CD4-positive, alpha-beta T cell treated with Interleukin-2 at 100 ng/mL for 4 hours (primary cell): ENCODE measurements around the gene CCDC85A.

Experiments
- DNase-seq: peaks from one replicate; pipeline ENCODE4 v3.0.0-alpha.2; 2020; ENCODE audit warnings: low spot score

Gene CCDC85A

DNA sequence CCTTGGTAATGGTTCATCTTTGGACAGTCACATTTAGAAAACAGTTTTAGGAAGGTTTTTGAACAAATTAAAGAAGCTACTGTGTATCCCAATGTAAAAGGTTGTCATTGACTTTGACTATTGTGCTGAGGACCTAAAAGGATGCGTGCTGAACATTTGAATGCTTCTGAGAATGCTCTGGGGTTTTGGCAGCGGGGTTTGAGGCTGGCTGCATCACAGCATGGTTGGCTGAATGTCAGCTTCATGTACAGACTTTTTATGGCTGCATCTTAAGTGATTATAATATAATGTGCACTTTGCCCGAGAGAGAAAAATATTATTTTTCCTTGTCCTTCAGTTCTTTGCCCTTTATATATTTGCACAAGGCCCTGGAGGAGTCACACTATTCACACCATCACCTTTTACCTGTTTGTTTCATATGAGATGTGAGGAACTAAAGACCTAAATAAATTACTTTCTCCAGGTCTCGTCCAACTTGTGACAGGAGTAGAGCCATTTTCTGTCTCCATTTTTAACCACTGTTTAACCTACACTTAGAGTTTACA is 125.9 kb downstream of the CCDC85A start:
- no peak for DNase-seq

DNA sequence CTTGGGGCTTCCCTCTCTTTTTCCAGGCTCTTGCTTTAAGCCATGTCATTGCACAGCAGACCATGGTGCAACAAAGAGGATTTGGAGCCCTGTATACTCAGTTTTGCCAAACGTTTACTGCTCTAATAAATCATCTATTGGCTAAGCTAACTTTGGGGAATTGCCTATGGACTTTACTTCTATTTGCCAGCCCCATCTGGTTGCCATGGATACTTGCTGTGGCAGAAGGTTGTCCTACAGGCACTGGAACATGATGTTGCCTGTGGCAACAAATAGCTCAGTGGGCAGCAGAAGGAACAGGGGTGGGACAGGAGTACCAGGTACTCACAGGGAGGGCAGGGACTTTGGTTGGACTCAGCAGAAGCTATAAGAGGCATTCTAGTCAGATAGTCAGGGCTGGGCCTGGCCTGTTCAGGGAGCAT is 129.7 kb downstream of the CCDC85A start:
- no peak for DNase-seq

GRCh38 chr2:56314371-56314770 is 130.6 kb downstream of the CCDC85A start:
- DNase-seq: no peak

- DNase-seq: no peak
Measured at GRCh38 chr2:56314796-56315195, 131.0 kb downstream of the CCDC85A start.

DNA sequence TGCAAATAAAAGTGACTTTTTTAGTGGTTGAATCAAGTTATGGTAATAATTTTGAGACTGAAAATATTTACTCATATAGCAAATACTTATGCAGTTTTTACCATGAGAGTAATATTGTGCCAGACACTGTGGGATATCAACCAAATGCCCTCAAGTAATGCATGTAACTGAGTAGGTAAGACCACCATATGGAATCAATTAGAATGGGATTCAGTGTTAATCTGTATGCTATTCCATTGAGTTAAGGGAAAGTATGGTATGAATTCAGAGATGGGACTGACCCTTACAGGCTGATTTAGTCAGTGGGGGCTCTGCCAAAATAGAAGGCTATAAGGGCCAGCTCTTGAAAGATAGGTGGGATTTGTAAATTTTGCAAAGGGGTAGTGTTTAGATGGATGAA is 131.6 kb downstream of the CCDC85A start:
- DNase-seq: no peak

DNA sequence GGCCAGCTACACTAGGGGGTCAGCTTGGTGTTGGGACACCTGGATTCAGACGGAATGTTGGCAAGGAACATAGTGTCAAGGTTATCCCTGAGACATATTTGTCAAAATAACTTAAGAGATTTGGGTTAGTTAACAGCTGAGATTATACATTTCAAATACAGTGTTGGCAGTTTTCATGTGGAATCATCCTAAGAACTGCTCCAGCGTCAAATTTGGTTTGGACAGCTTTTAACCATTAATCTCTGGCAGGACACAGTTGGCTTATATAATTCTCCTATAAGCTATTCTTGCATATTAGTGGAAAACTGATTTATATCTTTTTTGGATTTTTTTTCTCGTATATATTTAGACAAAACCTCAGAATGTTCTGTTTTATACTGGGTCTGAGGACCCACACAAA is 132.2 kb downstream of the CCDC85A start:
- DNase-seq: no peak

GRCh38 chr2:56318147-56318546 is 134.4 kb downstream of the CCDC85A start:
- DNase-seq: no peak

DNA sequence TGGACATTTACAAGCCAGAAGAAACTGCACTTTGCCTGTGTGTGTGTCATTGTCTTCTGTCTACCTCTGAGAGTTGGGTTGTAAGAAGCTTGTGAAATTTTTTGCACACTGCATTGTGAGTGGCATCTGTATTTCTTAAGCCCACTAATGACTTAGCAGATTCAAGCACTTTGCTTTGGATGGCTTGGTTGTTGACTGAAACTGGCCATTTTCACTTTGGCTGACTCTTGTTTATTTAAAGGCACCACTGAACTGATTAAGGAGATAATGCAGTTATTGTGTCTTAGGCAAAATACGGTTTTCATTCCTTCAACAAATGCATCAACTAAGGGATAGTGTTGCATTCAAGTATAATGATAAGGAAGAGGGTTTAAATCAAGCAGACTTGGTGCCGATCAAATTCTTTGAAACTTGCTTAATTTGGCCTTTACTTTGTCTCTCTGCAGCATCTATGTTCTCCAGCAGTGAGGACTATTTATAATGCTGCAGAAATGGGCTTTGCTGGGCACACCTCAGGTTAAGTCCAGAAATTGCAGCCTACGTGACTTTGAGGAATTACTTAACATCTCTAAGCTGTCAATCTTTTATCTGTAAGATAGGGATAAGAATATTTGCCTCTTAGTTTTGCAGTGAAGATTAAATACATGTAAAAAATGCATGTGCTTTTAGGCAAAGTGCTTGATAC is 142.0 kb downstream of the CCDC85A start:
- no peak for DNase-seq

GRCh38 chr2:56326346-56326741 is 142.6 kb downstream of the CCDC85A start:
- DNase-seq: no peak

DNA sequence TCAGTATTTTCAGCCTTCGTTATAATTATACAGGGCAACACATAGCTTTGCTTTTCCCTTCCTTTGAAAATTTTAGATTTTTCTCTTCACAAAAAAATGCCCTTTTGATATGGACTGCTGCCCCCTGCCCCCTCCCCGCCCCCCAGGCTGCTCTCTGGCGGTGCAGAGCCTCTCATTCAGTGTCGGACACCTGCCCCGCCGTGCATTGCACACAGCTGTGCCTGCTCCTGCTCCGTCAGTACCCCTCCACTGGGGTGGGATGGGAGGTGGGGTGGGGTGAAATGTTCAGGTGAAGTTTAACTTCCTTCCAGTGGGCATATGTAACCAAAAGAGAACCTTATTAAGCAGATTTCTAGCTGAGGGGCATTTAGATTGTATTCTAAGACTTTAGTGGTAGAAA is 148.0 kb downstream of the CCDC85A start:
- no peak for DNase-seq

DNA sequence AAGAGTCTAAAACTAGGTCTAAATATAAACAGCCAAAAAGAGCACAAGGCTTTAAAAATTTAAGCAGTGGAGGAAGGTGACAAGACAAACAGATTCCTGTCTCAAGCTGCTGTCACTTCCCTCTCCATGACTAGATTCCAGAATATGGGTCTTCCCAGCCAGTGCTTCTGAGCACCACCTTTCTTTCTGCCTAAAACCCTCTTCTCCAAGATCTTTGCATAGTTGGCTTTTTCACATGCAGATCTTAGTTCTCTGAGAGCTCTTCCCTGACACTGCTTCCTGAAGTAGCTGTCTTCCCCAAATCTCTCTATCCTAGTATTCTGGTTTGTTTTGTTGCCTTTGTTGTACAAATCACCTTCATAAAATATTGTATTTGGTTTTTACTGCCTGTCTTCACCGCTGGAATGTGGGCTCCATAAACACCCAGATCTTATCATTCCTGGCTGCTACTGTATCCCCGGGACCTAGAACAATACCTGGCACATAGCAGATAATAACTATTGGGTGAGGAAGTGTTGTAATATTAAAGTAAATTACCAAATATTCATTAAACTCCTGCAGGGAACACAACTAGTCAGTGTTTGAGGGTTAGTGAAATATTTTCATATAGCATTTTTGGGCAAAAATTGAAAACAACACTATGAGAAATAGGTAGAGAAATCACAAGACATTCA is 150.2 kb downstream of the CCDC85A start:
- DNase-seq: no peak

DNA sequence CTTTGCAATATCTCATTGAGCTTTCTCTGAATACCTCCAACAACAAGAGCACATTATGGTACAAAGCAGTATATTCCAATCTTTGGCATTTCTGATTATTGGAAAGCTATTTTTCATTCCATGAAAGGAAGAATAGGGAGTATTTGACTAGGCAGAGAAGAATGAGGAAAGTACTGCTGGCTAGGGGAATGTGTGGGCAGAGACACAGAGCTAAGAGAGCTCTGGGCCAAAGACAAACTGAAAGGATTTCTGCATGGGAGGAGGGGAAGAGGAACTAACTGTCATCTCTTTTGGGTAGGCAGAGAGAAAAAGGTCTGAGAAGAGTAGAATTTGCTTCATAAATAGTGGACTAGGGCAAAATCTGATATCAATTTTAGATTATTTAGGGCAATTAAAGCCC is 150.8 kb downstream of the CCDC85A start:
- DNase-seq: no peak

DNA sequence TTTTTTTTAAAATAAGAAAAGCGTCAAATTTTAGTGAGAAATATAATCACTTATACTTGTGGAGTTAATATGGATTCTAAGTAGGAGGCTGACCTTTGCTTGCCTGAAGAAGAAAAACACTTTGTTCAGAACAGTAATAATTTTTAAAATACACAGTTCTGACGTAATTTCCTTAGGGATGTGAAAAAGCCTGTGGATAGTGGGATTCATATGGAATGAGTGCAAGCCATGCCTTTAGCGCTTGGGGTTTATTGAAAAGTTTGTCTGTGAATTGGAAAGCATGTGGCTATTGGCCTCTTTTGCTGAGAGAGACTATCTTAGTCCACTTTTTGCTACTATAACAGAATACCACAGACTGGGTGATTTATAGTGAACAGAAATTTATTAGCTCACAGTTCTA is 151.3 kb downstream of the CCDC85A start:
- DNase-seq: no peak

DNA sequence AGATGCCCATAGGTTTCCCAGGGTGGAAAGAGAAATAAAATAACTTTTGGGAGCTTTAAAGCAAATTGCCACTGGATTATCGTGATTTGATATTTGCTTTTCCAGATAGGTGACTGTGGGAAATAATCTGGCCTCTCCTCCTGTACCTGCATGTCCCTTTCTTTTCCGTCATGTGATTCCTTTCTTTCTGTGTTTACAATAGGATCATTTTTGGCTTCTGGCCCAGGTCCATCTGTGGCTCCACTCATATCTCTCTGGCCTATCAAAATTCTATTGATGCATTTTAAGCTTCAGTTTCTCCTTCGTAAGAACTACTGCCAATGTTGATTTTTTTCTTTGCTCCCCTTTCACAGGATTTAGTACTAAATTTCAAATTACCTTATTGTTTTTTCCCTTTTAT is 153.6 kb downstream of the CCDC85A start:
- DNase-seq: no peak

- DNase-seq: no peak
Measured at GRCh38 chr2:56338232-56338631, 154.4 kb downstream of the CCDC85A start.

DNA sequence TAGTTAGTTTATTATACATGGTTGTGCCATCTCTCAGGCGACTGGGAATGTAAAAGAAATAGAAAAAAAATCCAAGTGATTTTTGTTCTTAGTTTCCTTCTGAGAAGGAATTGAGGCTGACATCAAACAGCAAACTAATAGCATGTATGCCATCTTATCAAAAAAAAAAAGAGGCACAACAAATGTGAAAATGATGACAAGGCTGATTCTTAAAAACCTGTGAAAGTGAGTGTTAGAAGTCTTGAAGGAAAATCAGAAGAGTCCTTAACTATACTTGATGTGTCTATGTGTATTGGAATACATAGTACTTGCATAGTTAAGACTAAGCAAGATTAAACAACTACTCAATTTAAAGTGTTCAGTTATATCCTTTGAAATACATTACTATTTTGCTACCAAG is 161.0 kb downstream of the CCDC85A start:
- no peak for DNase-seq

- DNase-seq: no peak
Measured at GRCh38 chr2:56347881-56348280, 164.1 kb downstream of the CCDC85A start.

GRCh38 chr2:56348392-56349210 is 164.8 kb downstream of the CCDC85A start:
- no peak for DNase-seq

DNA sequence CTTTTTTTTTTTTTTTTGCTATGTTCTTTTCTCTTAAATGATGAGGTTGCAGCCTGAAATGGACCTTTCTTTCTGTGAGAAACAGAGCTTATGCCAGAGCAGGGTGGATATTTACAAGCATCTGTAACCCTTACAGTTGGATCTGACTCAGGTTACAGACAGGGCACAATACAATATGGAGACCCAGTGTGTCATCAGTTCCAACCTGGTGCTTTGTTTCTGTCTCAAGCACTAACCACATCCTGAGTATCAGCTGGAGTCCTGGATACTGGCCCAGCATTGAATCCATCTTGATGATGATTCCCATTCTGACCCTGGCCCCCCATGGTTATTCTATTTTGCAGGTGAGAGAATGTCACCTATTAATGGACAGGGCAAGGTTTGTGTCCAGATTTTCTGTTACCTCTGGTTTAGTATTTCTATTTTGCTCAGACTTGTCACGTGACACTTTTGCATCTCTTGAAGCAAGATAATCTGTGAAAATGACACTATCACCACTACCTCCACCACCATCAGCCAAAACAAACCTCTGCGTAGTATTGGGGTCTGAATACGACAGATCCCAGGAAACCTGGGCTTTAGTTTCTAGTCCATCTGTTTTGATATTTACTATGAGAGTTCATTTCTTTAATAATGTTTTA is 174.0 kb downstream of the CCDC85A start:
- no peak for DNase-seq

DNA sequence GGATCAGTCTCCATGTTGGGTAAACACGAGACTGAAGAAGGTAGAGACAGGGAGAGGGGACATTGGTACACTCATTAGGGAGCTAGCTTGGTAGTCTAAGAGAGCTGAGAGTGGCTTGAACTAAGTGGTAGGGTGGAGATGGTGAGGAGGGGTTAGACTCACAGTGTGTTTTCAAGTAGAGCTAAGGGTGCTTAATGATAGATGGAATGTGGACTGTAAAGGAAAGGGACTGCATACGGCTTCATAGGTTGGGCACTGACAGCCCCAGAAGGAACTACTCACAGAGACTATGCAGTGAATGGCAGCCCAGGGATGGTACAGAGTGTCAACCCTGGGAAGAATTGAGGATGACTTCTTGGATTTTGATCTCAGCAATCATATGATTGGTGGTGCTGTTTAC is 178.1 kb downstream of the CCDC85A start:
- DNase-seq: no peak

- no peak for DNase-seq
Measured at GRCh38 chr2:56364902-56365301, 181.1 kb downstream of the CCDC85A start.

DNA sequence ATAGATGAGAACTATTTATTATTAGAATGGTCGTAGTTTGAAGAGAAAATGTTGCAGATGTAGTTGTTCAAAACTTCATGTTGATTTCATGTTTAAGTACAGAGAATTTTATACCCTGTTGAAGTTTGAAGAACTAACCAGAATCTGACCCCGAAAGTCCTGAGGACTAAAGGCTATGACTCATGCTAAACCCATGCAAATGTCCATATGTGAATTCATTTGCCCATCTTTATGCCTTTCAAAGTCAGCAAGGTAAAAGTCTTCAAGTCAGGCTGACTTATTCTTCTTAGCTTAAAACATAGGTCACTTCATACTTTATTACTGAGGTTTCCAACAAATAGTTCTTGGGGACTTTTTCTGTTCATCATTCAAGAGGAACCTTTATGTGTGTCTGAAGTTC is 185.5 kb downstream of the CCDC85A start:
- DNase-seq: no peak
